ENCODE measurements around the gene CPLX1. TPM values are rescaled to one million over a fixed set of nuclear protein-coding genes. Genes with fewer than 3 reads are reported as not detected.

The CPLX1 gene
- total RNA-seq, 1 experiment from 2014 or later, result 14.5 TPM

DNA sequence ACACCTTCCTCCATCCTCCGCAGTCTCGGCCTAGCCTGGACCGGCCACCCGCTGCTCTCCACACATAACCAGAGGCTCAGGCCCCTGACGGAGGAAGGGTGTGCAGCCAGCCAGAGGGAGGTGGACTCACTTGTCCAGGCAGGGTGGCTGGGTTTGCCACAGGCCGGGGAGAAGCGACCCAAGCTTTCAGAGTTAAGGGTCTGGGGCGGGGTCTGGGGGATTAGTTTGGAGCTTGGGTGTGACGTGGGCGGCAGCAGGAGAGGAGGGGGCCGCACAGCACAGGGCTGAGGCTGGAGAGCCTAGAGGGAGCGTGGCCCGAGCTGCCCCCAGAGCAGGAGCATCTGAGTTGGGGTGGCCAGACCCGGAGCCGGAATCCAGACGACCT lies 22.4 kb upstream of the CPLX1 start:
- H3K4me1 ChIP-seq (ENCODE audit: control insufficient read depth in 1 of 2, insufficient read depth in 2 of 2, low read length in 2 of 2), result no peaks in the 10 kb centered on the region
- ATAC-seq (no peak), DNase-seq (ENCODE audit: low read depth, low spot score) (no peak)
- no peaks in the 10 kb centered on the region for H3K9me2 ChIP-seq (ENCODE audit: insufficient read depth)
- H3K27ac ChIP-seq (ENCODE audit: low read depth, low read length), result no peak overlapping the region
- no peak for TF ChIP-seq REST (IDR thresholded peaks at IDR 0.05; ENCODE audit: low read depth)
- H4K20me1 ChIP-seq (ENCODE audit: insufficient read depth), result no peaks in the 10 kb centered on the region
- no peaks in the 10 kb centered on the region for H3K36me3 ChIP-seq (ENCODE audit: control insufficient read depth in 1 of 2, insufficient read depth in 2 of 2, low read length in 2 of 2)
- no TSS peak for BruUV-seq (replicated peaks)
- CTCF ChIA-PET, result no interaction called here
- H3K9ac ChIP-seq (ENCODE audit: low read length), result no peak overlapping the region
- no peak overlapping the region for H3K4me3 ChIP-seq (replicated peaks in 1 of 2; ENCODE audit: low read depth in 1 of 2, low read length in 2 of 2)
- RAD21 ChIA-PET (ENCODE audit: low non-redundant PET in 1 of 2, low total read pairs in 2 of 2, uncharacterized antibody in 2 of 2, unreplicated experiment in 2 of 2), result no interaction called here
- H3K79me2 ChIP-seq (ENCODE audit: insufficient read depth, low read length), result no peaks in the 10 kb centered on the region
- no peak overlapping the region for H2AFZ ChIP-seq (ENCODE audit: low read depth, low read length, poor library complexity, severe bottlenecking)
- H3K27me3 ChIP-seq (ENCODE audit: insufficient read depth, low read length), result no peaks in the 10 kb centered on the region
- H3K9me3 ChIP-seq (ENCODE audit: control insufficient read depth in 1 of 2, insufficient read depth in 1 of 2, low read depth in 1 of 2, low read length in 2 of 2), result no peaks in the 10 kb centered on the region
- POLR2A ChIA-PET, result no interaction called here
- intact Hi-C loops (cut with micrococcal nuclease), result loop anchor here (10.0 kb wide), 1 partner anchor 67 kb away; no protein-coding TSS in a partner anchor
- H3K4me2 ChIP-seq (ENCODE audit: low read length), result no peak overlapping the region

GRCh38 chr4:845836-846251 lies 19.9 kb upstream of the CPLX1 start:
- ChIA-PET POLR2A (no interaction called here), CTCF (no interaction called here), RAD21 (ENCODE audit: low non-redundant PET in 1 of 2, low total read pairs in 2 of 2, uncharacterized antibody in 2 of 2, unreplicated experiment in 2 of 2) (no interaction called here)
- Histone ChIP-seq H3K4me3 (replicated peaks in 1 of 2; ENCODE audit: low read depth in 1 of 2, low read length in 2 of 2) (no peak overlapping the region), H4K20me1 (ENCODE audit: insufficient read depth) (no peaks in the 10 kb centered on the region), H3K9me3 (ENCODE audit: control insufficient read depth in 1 of 2, insufficient read depth in 1 of 2, low read depth in 1 of 2, low read length in 2 of 2) (no peaks in the 10 kb centered on the region), H3K9me2 (ENCODE audit: insufficient read depth) (no peaks in the 10 kb centered on the region), H2AFZ (ENCODE audit: low read depth, low read length, poor library complexity, severe bottlenecking) (no peak overlapping the region), H3K9ac (ENCODE audit: low read length) (no peak overlapping the region), H3K4me1 (ENCODE audit: control insufficient read depth in 1 of 2, insufficient read depth in 2 of 2, low read length in 2 of 2) (no peaks in the 10 kb centered on the region), H3K4me2 (ENCODE audit: low read length) (no peak overlapping the region), H3K36me3 (ENCODE audit: control insufficient read depth in 1 of 2, insufficient read depth in 2 of 2, low read length in 2 of 2) (no peaks in the 10 kb centered on the region), H3K79me2 (ENCODE audit: insufficient read depth, low read length) (no peaks in the 10 kb centered on the region), H3K27ac (ENCODE audit: low read depth, low read length) (no peak overlapping the region), H3K27me3 (ENCODE audit: insufficient read depth, low read length) (no peaks in the 10 kb centered on the region)
- ATAC-seq (no peak), DNase-seq (ENCODE audit: low read depth, low spot score) (no peak)
- intact Hi-C loops (cut with micrococcal nuclease), result loop anchor here (10.0 kb wide), 1 partner anchor 69 kb away; no protein-coding TSS in a partner anchor
- BruUV-seq (replicated peaks), result no TSS peak
- no peak for TF ChIP-seq EGR1 (IDR thresholded peaks at IDR 0.05; ENCODE audit: low read depth)
- TF ChIP-seq POLR2AphosphoS5 (IDR thresholded peaks at IDR 0.05; ENCODE audit: low read depth, low read length), result no peak
- TF ChIP-seq SIN3A (IDR thresholded peaks at IDR 0.05; ENCODE audit: low read depth), result no peak
- TF ChIP-seq ZNF274 (IDR thresholded peaks at IDR 0.05; ENCODE audit: low read depth, low read length), result no peak
- TF ChIP-seq ZFX (IDR thresholded peaks at IDR 0.05), result no peak
- no peak for TF ChIP-seq ATF3 (IDR thresholded peaks at IDR 0.05)
